ENCODE measurements around the gene TSPAN11.
A peak's percentile ranks its signal among the peaks of the same experiment; 100 is the strongest.

The TSPAN11 gene

GRCh38 chr12:30989754-30990153 is 63.2 kb downstream of the TSPAN11 start:
- H3K4me1 Mint-ChIP-seq: no peaks in the 10 kb centered on the region
- H3K36me3 Mint-ChIP-seq: no peaks in the 10 kb centered on the region
- peak; percentile 25 for DNase-seq
- no peaks in the 10 kb centered on the region for H3K9me3 Mint-ChIP-seq
- CTCF ChIA-PET: interaction anchor here (2.2 kb wide), 1 partner anchor 142 kb away, joined by 6 read pairs; no protein-coding TSS in a partner anchor
- H3K27ac Mint-ChIP-seq: no peak overlapping the region
- H3K27me3 Mint-ChIP-seq: no peaks in the 10 kb centered on the region
- no peak overlapping the region for H3K4me3 Mint-ChIP-seq

- Mint-ChIP-seq H3K4me3 (no peak overlapping the region), H3K4me1 (no peaks in the 10 kb centered on the region), H3K9me3 (no peaks in the 10 kb centered on the region), H3K27me3 (no peaks in the 10 kb centered on the region), H3K36me3 (no peaks in the 10 kb centered on the region), H3K27ac (no peak overlapping the region)
- DNase-seq: no peak
- CTCF ChIA-PET: interaction anchor here (2.2 kb wide), 1 partner anchor 143 kb away, joined by 6 read pairs; no protein-coding TSS in a partner anchor
Measured at GRCh38 chr12:30990316-30990715, 63.8 kb downstream of the TSPAN11 start.

GRCh38 chr12:30990776-30991175 is 64.2 kb downstream of the TSPAN11 start:
- Mint-ChIP-seq H3K4me3 (no peak overlapping the region), H3K27ac (no peak overlapping the region), H3K4me1 (no peaks in the 10 kb centered on the region), H3K27me3 (no peaks in the 10 kb centered on the region), H3K36me3 (no peaks in the 10 kb centered on the region), H3K9me3 (no peaks in the 10 kb centered on the region)
- DNase-seq: no peak
- CTCF ChIA-PET: interaction anchor here (2.2 kb wide), 1 partner anchor 143 kb away, joined by 6 read pairs; no protein-coding TSS in a partner anchor

GRCh38 chr12:30991466-30991865 is 64.9 kb downstream of the TSPAN11 start:
- H3K27me3 Mint-ChIP-seq: no peaks in the 10 kb centered on the region
- CTCF ChIA-PET: no interaction called here
- H3K9me3 Mint-ChIP-seq: no peaks in the 10 kb centered on the region
- H3K27ac Mint-ChIP-seq: no peak overlapping the region
- no peaks in the 10 kb centered on the region for H3K4me1 Mint-ChIP-seq
- DNase-seq: no peak
- H3K4me3 Mint-ChIP-seq: no peak overlapping the region
- no peaks in the 10 kb centered on the region for H3K36me3 Mint-ChIP-seq

- Mint-ChIP-seq H3K36me3 (no peaks in the 10 kb centered on the region), H3K4me3 (no peak overlapping the region), H3K4me1 (no peaks in the 10 kb centered on the region), H3K9me3 (no peaks in the 10 kb centered on the region), H3K27ac (no peak overlapping the region), H3K27me3 (no peaks in the 10 kb centered on the region)
- DNase-seq: no peak
- CTCF ChIA-PET: interaction anchor here (1.0 kb wide), 1 partner anchor 19 kb away, joined by 3 read pairs; no protein-coding TSS in a partner anchor
Measured at GRCh38 chr12:30992381-30992780, 65.8 kb downstream of the TSPAN11 start.

GRCh38 chr12:30993766-30994165 is 67.2 kb downstream of the TSPAN11 start:
- H3K27me3 Mint-ChIP-seq: no peaks in the 10 kb centered on the region
- H3K4me3 Mint-ChIP-seq: no peak overlapping the region
- no peaks in the 10 kb centered on the region for H3K4me1 Mint-ChIP-seq
- CTCF ChIA-PET: no interaction called here
- no peaks in the 10 kb centered on the region for H3K36me3 Mint-ChIP-seq
- no peak for DNase-seq
- H3K27ac Mint-ChIP-seq: no peak overlapping the region
- H3K9me3 Mint-ChIP-seq: no peaks in the 10 kb centered on the region

- H3K4me1 Mint-ChIP-seq: no peaks in the 10 kb centered on the region
- no peak overlapping the region for H3K27ac Mint-ChIP-seq
- H3K9me3 Mint-ChIP-seq: no peaks in the 10 kb centered on the region
- no peak for DNase-seq
- H3K36me3 Mint-ChIP-seq: no peaks in the 10 kb centered on the region
- CTCF ChIA-PET: no interaction called here
- no peak overlapping the region for H3K4me3 Mint-ChIP-seq
- H3K27me3 Mint-ChIP-seq: no peaks in the 10 kb centered on the region
Measured at GRCh38 chr12:30994274-30994673, 67.7 kb downstream of the TSPAN11 start.

- H3K9me3 Mint-ChIP-seq: no peaks in the 10 kb centered on the region
- no peaks in the 10 kb centered on the region for H3K4me1 Mint-ChIP-seq
- peaks cover 5% of the 10 kb centered on the region for H3K27me3 Mint-ChIP-seq
- no peak overlapping the region for H3K27ac Mint-ChIP-seq
- no peak overlapping the region for H3K4me3 Mint-ChIP-seq
- DNase-seq: no peak
- CTCF ChIA-PET: no interaction called here
- no peaks in the 10 kb centered on the region for H3K36me3 Mint-ChIP-seq
Measured at GRCh38 chr12:30996255-30996654, 69.7 kb downstream of the TSPAN11 start.

- CTCF ChIA-PET: no interaction called here
- no peaks in the 10 kb centered on the region for H3K9me3 Mint-ChIP-seq
- no peak overlapping the region for H3K27ac Mint-ChIP-seq
- H3K36me3 Mint-ChIP-seq: no peaks in the 10 kb centered on the region
- no peak overlapping the region for H3K4me3 Mint-ChIP-seq
- DNase-seq: no peak
- no peaks in the 10 kb centered on the region for H3K4me1 Mint-ChIP-seq
- peaks cover 5% of the 10 kb centered on the region for H3K27me3 Mint-ChIP-seq
Measured at GRCh38 chr12:30996752-30997151, 70.2 kb downstream of the TSPAN11 start.

- Mint-ChIP-seq H3K27ac (no peak overlapping the region), H3K4me1 (no peaks in the 10 kb centered on the region), H3K9me3 (no peaks in the 10 kb centered on the region), H3K36me3 (no peaks in the 10 kb centered on the region), H3K27me3 (peaks cover 5% of the 10 kb centered on the region), H3K4me3 (no peak overlapping the region)
- no peak for DNase-seq
- CTCF ChIA-PET: no interaction called here
Measured at GRCh38 chr12:30997685-30998440, 71.3 kb downstream of the TSPAN11 start.

- CTCF ChIA-PET: no interaction called here
- H3K27me3 Mint-ChIP-seq: peaks cover 10% of the 10 kb centered on the region
- DNase-seq: no peak
- no peaks in the 10 kb centered on the region for H3K36me3 Mint-ChIP-seq
- H3K4me1 Mint-ChIP-seq: no peaks in the 10 kb centered on the region
- no peaks in the 10 kb centered on the region for H3K9me3 Mint-ChIP-seq
- no peak overlapping the region for H3K27ac Mint-ChIP-seq
- H3K4me3 Mint-ChIP-seq: no peak overlapping the region
Measured at GRCh38 chr12:30999011-30999410, 72.5 kb downstream of the TSPAN11 start.

- Mint-ChIP-seq H3K9me3 (no peaks in the 10 kb centered on the region), H3K27ac (no peak overlapping the region), H3K27me3 (peaks cover 17% of the 10 kb centered on the region), H3K36me3 (no peaks in the 10 kb centered on the region), H3K4me1 (no peaks in the 10 kb centered on the region), H3K4me3 (no peak overlapping the region)
- CTCF ChIA-PET: no interaction called here
- DNase-seq: no peak
Measured at GRCh38 chr12:30999723-31000122, 73.2 kb downstream of the TSPAN11 start.

GRCh38 chr12:31000751-31001150 is 74.2 kb downstream of the TSPAN11 start:
- Mint-ChIP-seq H3K27me3 (peaks cover 19% of the 10 kb centered on the region), H3K4me1 (no peaks in the 10 kb centered on the region), H3K4me3 (no peak overlapping the region), H3K27ac (no peak overlapping the region), H3K36me3 (no peaks in the 10 kb centered on the region), H3K9me3 (no peaks in the 10 kb centered on the region)
- CTCF ChIA-PET: no interaction called here
- no peak for DNase-seq

- Mint-ChIP-seq H3K4me3 (no peak overlapping the region), H3K9me3 (no peaks in the 10 kb centered on the region), H3K36me3 (no peaks in the 10 kb centered on the region), H3K27me3 (peaks cover 19% of the 10 kb centered on the region), H3K4me1 (no peaks in the 10 kb centered on the region), H3K27ac (no peak overlapping the region)
- DNase-seq: no peak
- CTCF ChIA-PET: no interaction called here
Measured at GRCh38 chr12:31001581-31002360, 75.2 kb downstream of the TSPAN11 start.

GRCh38 chr12:31002361-31002725 is 75.8 kb downstream of the TSPAN11 start:
- CTCF ChIA-PET: no interaction called here
- Mint-ChIP-seq H3K27me3 (peaks cover 19% of the 10 kb centered on the region), H3K4me3 (no peak overlapping the region), H3K4me1 (no peaks in the 10 kb centered on the region), H3K27ac (no peak overlapping the region), H3K9me3 (no peaks in the 10 kb centered on the region), H3K36me3 (no peaks in the 10 kb centered on the region)
- no peak for DNase-seq
